ENCODE measurements around the gene CELF1. TPM values are rescaled to one million over a fixed set of nuclear protein-coding genes. Genes with fewer than 3 reads are reported as not detected.

Gene CELF1
- total and polyA plus RNA-seq, 2 of the 13 experiments (the other 11 are each of a cell fraction or from before 2014, with no cell fraction given): 69.0 to 80.1 TPM

DNA sequence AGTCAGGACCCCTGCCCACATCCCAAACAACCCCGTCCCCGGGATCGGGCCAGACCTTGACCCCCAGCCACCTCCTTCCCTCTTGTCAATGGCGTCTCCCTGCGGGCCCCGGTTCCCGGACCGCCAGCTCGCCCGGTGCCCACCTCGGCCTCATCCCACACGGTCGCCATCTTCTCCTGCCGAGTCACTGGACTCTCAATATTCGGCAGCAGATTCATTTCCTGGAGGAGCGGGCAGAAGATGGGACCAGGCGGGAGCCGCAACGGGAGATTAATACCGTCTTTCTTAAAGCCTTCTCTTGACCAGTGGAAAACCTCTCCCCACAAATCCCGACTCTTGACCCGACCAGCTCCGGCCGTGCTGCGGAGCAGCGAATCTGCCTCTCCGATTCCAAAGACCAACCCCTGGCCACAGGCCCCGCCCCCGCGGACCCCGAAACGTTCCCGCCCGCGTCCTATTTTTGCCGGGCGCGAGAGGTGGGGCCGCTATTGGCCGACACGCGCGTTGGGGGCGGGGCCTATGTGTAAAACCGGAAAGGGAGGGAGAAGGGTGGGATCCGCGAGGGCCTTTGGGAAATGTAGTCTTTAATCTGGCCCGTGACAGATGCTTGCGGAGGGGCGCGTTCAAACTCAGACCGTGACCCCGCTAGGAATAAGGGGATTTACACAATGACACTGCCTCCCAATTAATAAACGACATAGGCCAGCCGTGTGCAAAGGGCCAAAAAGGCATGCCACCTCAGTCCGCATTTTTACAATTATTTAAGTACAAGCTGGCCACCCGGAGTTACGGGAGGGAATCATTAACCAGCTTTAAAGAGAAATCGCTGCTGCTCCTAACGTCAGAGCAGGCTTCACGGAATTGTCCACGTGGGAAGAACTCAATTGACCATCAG, 126.6 kb downstream of the CELF1 start, which contains the start of gene PSMC3:
Gene PSMC3 (minus strand): TSS at position 378 of the 895 bp plus-strand sequence. CDS start 160 bp downstream, at position 218.
- FAIRE-seq (peak; percentile 68), DNase-seq (ENCODE audit: low spot score) (peak; percentile 93), ATAC-seq (peak; percentile 86)
- ChIA-PET CTCF (ENCODE audit: low intra/inter-chr PET ratio, low total read pairs) (no interaction called here), POLR2A (interaction anchor here (0.7 to 5.1 kb wide), 16 partner anchors 8 to 422 kb away, joined by 3 to 68 read pairs (median 5); partner anchors contain the start of genes DDB2, NUP160 and SLC39A13)
- in situ Hi-C loops (cut with HindIII; ENCODE audit: extremely low pct_ligation_motif_present, low pct_unique_long_range_greater_than_20kb) (no loop called here), intact Hi-C loops (cut with micrococcal nuclease; ENCODE audit: unreplicated experiment) (loop anchor here (2.0 kb wide), 1 partner anchor 18 kb away; the partner anchor contains the start of gene SLC39A13)
- peak within 1 kb of the TSS; percentile 91 for H3K9ac ChIP-seq (ENCODE audit: insufficient read depth, low read depth, low read length)
- WGBS (ENCODE audit: low lambda C conversion rate): 1% methylated on average over 52 of the region's 62 CpGs
- H3K9me3 ChIP-seq (ENCODE audit: low read length): no peaks in the 10 kb centered on the region
- H3K79me2 ChIP-seq (ENCODE audit: insufficient read depth, low read length): peaks cover 23% of the 10 kb centered on the region
- H3K4me1 ChIP-seq (ENCODE audit: insufficient read depth, low read length): peaks cover 37% of the 10 kb centered on the region
- peak within 1 kb of the TSS; percentile 89 for H3K27ac ChIP-seq (ENCODE audit: extremely low read length, insufficient read depth, low read length)
- H3K4me2 ChIP-seq (ENCODE audit: low read depth, low read length): peak within 1 kb of the TSS; percentile 99
- no peaks in the 10 kb centered on the region; a peak in 1 of 5 replicates for H3K27me3 ChIP-seq (ENCODE audit: control insufficient read depth in 1 of 2, insufficient read depth in 2 of 2, low read length in 2 of 2)
- H3K36me3 ChIP-seq (replicated peaks in 1 of 2; ENCODE audit: control insufficient read depth in 1 of 2, insufficient read depth in 2 of 2, low read length in 2 of 2): peaks cover 12 to 27% of the 10 kb centered on the region in 2 experiments
- peak within 1 kb of the TSS; percentile 95 for H2AFZ ChIP-seq (ENCODE audit: low read length)
- BruUV-seq (replicated peaks): no TSS peak
- H4K20me1 ChIP-seq (ENCODE audit: insufficient read depth, low read length): no peaks in the 10 kb centered on the region
- H3K4me3 ChIP-seq (replicated peaks in 1 of 3; ENCODE audit: insufficient read depth in 1 of 3, low read depth in 2 of 3, low read length in 3 of 3): peak within 1 kb of the TSS; percentile 73 to 99 (median 97)
- TF ChIP-seq NR2F1 (CRISPR knock-in tag; IDR thresholded peaks at IDR 0.05) (no peak), GATA4 (IDR thresholded peaks at IDR 0.05; ENCODE audit: borderline replicate concordance, low read depth) (peak; percentile 18; the same call in 1 of the 2 replicates), CBX1 (IDR thresholded peaks at IDR 0.05; ENCODE audit: low read depth) (no peak), SRF (IDR thresholded peaks at IDR 0.05; ENCODE audit: low read depth, low read length) (no peak), SOX13 (IDR thresholded peaks at IDR 0.05) (no peak), SOX13 (CRISPR knock-in tag; conservative IDR thresholded peaks at IDR 0.05 in 1 of 2, IDR thresholded peaks at IDR 0.05 in 1 of 2) (no peak; a peak in 1 of 4 replicates), SPEN (CRISPR knock-in tag; IDR thresholded peaks at IDR 0.05; ENCODE audit: low read depth) (peak; percentile 94), ZNF629 (CRISPR knock-in tag; conservative IDR thresholded peaks at IDR 0.05) (0 out of 2 replicates have a peak, but pooled peaks have one; percentile 7), CHCHD3 (CRISPR knock-in tag; IDR thresholded peaks at IDR 0.05) (no peak), U2AF2 (IDR thresholded peaks at IDR 0.05; ENCODE audit: low read depth, low read length) (no peak), YEATS2 (CRISPR knock-in tag; IDR thresholded peaks at IDR 0.05; ENCODE audit: borderline replicate concordance) (peak; percentile 64; the same call in 1 of the 2 replicates), NFKB2 (CRISPR knock-in tag; IDR thresholded peaks at IDR 0.05; ENCODE audit: borderline replicate concordance) (peak; percentile 45; the same call in 1 of the 2 replicates), ZNF672 (CRISPR knock-in tag; IDR thresholded peaks at IDR 0.05) (no peak), ARNT (IDR thresholded peaks at IDR 0.05) (no peak), ZSCAN22 (CRISPR knock-in tag; IDR thresholded peaks at IDR 0.05) (0 out of 2 replicates have a peak, but pooled peaks have one; percentile 25), ZSCAN30 (CRISPR knock-in tag; IDR thresholded peaks at IDR 0.05) (no peak)
- TF ChIP-seq, protein P1, sequence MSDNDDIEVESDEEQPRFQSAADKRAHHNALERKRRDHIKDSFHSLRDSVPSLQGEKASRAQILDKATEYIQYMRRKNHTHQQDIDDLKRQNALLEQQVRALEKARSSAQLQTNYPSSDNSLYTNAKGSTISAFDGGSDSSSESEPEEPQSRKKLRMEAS (IDR thresholded peaks at IDR 0.05): peak; percentile 65
- TF ChIP-seq, protein P2, sequence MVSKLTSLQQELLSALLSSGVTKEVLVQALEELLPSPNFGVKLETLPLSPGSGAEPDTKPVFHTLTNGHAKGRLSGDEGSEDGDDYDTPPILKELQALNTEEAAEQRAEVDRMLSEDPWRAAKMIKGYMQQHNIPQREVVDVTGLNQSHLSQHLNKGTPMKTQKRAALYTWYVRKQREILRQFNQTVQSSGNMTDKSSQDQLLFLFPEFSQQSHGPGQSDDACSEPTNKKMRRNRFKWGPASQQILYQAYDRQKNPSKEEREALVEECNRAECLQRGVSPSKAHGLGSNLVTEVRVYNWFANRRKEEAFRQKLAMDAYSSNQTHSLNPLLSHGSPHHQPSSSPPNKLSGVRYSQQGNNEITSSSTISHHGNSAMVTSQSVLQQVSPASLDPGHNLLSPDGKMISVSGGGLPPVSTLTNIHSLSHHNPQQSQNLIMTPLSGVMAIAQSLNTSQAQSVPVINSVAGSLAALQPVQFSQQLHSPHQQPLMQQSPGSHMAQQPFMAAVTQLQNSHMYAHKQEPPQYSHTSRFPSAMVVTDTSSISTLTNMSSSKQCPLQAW (CRISPR knock-in tag; IDR thresholded peaks at IDR 0.05): peak; percentile 78
- TF ChIP-seq, protein P3, sequence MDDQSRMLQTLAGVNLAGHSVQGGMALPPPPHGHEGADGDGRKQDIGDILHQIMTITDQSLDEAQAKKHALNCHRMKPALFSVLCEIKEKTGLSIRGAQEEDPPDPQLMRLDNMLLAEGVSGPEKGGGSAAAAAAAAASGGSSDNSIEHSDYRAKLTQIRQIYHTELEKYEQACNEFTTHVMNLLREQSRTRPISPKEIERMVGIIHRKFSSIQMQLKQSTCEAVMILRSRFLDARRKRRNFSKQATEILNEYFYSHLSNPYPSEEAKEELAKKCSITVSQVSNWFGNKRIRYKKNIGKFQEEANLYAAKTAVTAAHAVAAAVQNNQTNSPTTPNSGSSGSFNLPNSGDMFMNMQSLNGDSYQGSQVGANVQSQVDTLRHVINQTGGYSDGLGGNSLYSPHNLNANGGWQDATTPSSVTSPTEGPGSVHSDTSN (CRISPR knock-in tag; IDR thresholded peaks at IDR 0.05; ENCODE audit: borderline replicate concordance): no peak
